ENCODE results near the gene PFKL. TPM values are rescaled to one million over a fixed set of nuclear protein-coding genes. Genes with fewer than 3 reads are reported as not detected.

PFKL gene
- total and polyA plus RNA-seq, 2 experiments from 2014 or later = 40.3 to 106 TPM

- TF ChIP-seq REST (IDR thresholded peaks at IDR 0.05; ENCODE audit: unreplicated experiment) = no peak
- TF ChIP-seq NANOG (IDR thresholded peaks at IDR 0.05; ENCODE audit: borderline replicate concordance) = no peak
- no peak for TF ChIP-seq ZNF331 (CRISPR knock-in tag; IDR thresholded peaks at IDR 0.05; ENCODE audit: low read depth)
- TF ChIP-seq CREB1 (CRISPR knock-in tag; IDR thresholded peaks at IDR 0.05; ENCODE audit: low read depth) = no peak
- TF ChIP-seq STAT1 (IDR thresholded peaks at IDR 0.05; ENCODE audit: unreplicated experiment) = no peak
- TF ChIP-seq EZH2phosphoT487 (IDR thresholded peaks at IDR 0.05; ENCODE audit: unreplicated experiment) = no peak
- TF ChIP-seq ETS1 (IDR thresholded peaks at IDR 0.05) = no peak
- TF ChIP-seq JUNB (IDR thresholded peaks at IDR 0.05; ENCODE audit: unreplicated experiment) = no peak
- TF ChIP-seq CTCF (conservative IDR thresholded peaks at IDR 0.05; ENCODE audit: low read depth in 2 of 2) = no peak
Measured at GRCh38 chr21:44363278-44363677, 63.4 kb downstream of the PFKL start (continued).

- no peaks in the 10 kb centered on the region for H3K79me2 ChIP-seq (replicated peaks; ENCODE audit: insufficient read depth)
- H3K4me1 ChIP-seq (ENCODE audit: insufficient read depth) = no peaks in the 10 kb centered on the region
- no peaks in the 10 kb centered on the region for H4K20me1 ChIP-seq (replicated peaks; ENCODE audit: insufficient read depth)
- no peaks in the 10 kb centered on the region; the same call in 1 of the 2 replicates for H3K27me3 ChIP-seq (ENCODE audit: insufficient read depth)
- Mint-ChIP-seq H3K9me3 (no peaks in the 10 kb centered on the region), H3K4me3 (no peak overlapping the region), H3K4me1 (no peaks in the 10 kb centered on the region; the same call in 2 of the 3 replicates), H3K27me3 (ENCODE audit: insufficient read depth, low read depth, poor library complexity) (peaks cover 12% of the 10 kb centered on the region), H3K36me3 (ENCODE audit: low read depth) (no peaks in the 10 kb centered on the region), H3K27ac (no peak overlapping the region)
- TF ChIP-seq STAT1 (IDR thresholded peaks at IDR 0.05; ENCODE audit: unreplicated experiment) = no peak
- TF ChIP-seq CTCF (conservative IDR thresholded peaks at IDR 0.05; ENCODE audit: low read depth in 2 of 2) = peak; percentile 36 to 68
- no peaks in the 10 kb centered on the region for H3K9me2 ChIP-seq (ENCODE audit: insufficient read depth)
- H3K36me3 ChIP-seq (ENCODE audit: insufficient read depth) = no peaks in the 10 kb centered on the region
- no peak overlapping the region for H3K27ac ChIP-seq (ENCODE audit: low read depth)
- no peak overlapping the region; the same call in 1 of the 2 replicates for H2AFZ ChIP-seq
- no peak overlapping the region for H3K4me2 ChIP-seq
- H3F3A ChIP-seq (replicated peaks; ENCODE audit: low read depth) = no peaks in the 10 kb centered on the region
- ATAC-seq (peak; percentile 47), DNase-seq (ENCODE audit: low spot score) (peak; percentile 40)
- H3K4me3 ChIP-seq = no peak overlapping the region
Measured at GRCh38 chr21:44364151-44365053, 64.5 kb downstream of the PFKL start.
